Measurements from ENCODE around the gene TTC7B.
A peak's percentile ranks its signal among the peaks of the same experiment; 100 is the strongest.

TTC7B gene

GRCh38 chr14:90760591-90761316 is 55.5 kb downstream of the TTC7B start:
- no peak overlapping the region for H3K4me3 ChIP-seq (ENCODE audit: control insufficient read depth, low read depth, low read length)
- TF ChIP-seq, protein P1, sequence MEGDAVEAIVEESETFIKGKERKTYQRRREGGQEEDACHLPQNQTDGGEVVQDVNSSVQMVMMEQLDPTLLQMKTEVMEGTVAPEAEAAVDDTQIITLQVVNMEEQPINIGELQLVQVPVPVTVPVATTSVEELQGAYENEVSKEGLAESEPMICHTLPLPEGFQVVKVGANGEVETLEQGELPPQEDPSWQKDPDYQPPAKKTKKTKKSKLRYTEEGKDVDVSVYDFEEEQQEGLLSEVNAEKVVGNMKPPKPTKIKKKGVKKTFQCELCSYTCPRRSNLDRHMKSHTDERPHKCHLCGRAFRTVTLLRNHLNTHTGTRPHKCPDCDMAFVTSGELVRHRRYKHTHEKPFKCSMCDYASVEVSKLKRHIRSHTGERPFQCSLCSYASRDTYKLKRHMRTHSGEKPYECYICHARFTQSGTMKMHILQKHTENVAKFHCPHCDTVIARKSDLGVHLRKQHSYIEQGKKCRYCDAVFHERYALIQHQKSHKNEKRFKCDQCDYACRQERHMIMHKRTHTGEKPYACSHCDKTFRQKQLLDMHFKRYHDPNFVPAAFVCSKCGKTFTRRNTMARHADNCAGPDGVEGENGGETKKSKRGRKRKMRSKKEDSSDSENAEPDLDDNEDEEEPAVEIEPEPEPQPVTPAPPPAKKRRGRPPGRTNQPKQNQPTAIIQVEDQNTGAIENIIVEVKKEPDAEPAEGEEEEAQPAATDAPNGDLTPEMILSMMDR (conservative IDR thresholded peaks at IDR 0.05; ENCODE audit: control insufficient read depth, insufficient read depth, low read depth, low read length) = peak; percentile 67
- DNase-seq (ENCODE audit: low read depth) = peak; percentile 56

DNA sequence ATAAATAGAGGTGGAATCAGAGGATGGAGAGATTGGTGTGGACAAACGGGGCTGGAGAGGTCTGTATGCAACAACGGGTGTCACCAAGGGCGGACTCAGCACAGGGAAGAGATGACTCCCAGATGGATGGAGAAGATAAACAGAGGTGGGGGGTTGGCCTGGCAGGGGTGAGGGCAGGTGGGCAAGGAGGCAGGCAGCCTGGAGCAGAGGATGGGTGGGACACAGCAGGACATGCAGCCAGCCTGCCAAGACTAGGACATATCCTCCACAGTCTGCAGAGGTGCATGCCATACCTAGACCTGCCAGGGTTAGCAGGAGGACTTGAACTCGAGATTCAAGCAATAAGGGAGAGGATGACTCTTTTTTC is 56.2 kb downstream of the TTC7B start:
- no peak overlapping the region for H3K4me3 ChIP-seq (ENCODE audit: control insufficient read depth, low read depth, low read length)
- TF ChIP-seq, protein P1 (conservative IDR thresholded peaks at IDR 0.05; ENCODE audit: control insufficient read depth, insufficient read depth, low read depth, low read length) = no peak
- no peak for DNase-seq (ENCODE audit: low read depth)

- DNase-seq (ENCODE audit: low read depth) = peak; percentile 24
- no peak overlapping the region for H3K4me3 ChIP-seq (ENCODE audit: control insufficient read depth, low read depth, low read length)
Measured at GRCh38 chr14:90759370-90760077, 56.7 kb downstream of the TTC7B start.

DNA sequence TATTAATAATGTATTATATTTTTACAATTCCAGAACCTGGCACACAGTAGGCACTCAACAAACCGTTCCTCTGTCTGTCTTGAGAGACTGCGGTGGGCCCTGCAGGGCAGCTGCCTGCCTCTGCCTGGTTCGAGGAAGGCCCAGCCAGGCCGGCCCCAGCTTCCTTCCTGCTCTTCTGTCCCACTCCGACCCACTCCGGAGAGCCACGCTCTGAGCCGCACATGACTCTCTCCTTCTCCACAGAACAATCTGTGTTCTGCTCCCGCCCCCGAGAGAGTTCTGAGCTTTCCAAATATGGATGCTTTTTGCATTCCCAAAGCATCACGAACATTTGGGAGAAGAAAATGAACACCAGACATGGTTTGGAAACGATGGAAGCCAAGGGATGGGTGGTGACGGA is 57.3 kb downstream of the TTC7B start:
- TF ChIP-seq, protein P1 (conservative IDR thresholded peaks at IDR 0.05; ENCODE audit: control insufficient read depth, insufficient read depth, low read depth, low read length) = no peak

More at GRCh38 chr14:90759370-90760077, 56.7 kb downstream of the TTC7B start:
- TF ChIP-seq, protein P1 (conservative IDR thresholded peaks at IDR 0.05; ENCODE audit: control insufficient read depth, insufficient read depth, low read depth, low read length) = no peak

DNA sequence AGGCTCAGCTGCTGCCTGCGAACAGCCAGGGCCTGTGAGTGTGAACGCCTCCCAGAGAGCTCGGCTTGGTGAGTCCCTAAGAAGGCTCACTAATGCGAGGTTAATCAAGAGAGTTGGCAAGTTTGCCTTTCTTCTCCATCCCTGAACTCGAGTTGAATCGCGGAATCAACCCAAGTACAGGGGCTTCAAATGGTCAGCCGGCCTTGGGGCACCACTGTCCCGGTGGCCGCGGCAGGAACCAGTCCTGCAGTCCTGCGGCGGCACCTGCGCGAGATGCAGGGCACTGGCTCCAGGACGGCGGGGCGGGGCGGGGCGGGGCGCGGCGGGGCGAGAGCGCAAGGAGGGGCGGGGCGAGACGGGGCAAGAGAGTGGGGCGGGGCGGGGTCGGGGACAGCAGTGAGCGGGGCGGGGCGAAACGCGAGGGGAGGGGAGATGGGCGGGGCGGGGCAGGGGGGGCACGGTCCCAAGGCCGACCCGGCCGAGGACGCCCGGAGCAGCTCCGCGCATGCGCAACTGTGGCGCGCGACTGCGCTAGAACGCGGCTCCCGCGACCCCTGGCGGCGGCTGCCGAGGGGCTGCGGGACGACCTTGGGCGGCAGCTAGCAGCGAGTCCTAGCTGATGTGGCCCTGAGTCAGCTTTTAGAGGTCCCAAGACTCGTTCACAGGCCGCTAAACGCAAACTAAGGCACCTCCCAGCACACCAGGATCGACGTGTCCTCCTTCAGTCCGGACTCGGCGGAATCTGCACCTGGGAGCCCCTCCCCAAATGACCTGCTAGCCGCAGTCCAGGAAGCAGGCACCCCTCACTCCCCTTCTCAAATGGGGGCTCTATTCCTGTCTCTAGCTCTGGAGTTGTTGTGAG is 58.0 kb downstream of the TTC7B start:
- TF ChIP-seq, protein P1 (conservative IDR thresholded peaks at IDR 0.05; ENCODE audit: control insufficient read depth, insufficient read depth, low read depth, low read length) = peak; percentile 57
- peak; percentile 91 for DNase-seq (ENCODE audit: low read depth)
- H3K4me3 ChIP-seq (ENCODE audit: control insufficient read depth, low read depth, low read length) = peak overlapping the region; percentile 62

More for the DNA sequence above, 57.3 kb downstream of the TTC7B start:
- peak overlapping the region; percentile 62 for H3K4me3 ChIP-seq (ENCODE audit: control insufficient read depth, low read depth, low read length)
- peak; percentile 67 for DNase-seq (ENCODE audit: low read depth)

DNA sequence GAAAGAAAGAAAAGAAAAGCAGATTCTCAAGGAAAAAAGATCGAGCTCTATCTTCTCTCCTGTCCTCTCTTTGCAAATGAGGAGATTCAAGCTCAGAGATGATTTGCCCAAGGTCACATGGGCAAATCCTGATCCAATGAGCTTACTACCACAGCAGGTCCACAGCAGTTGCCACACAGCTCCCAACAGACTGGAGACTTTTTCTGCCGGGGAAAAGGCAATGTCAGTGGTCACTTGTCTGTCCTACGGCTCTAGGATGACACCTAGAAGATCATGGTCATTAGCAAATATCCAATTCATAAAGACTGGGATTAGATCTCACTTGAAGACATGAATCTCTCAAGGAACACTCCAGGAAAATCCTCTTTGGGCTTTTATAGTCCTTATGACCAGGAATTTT is 58.8 kb downstream of the TTC7B start:
- H3K4me3 ChIP-seq (ENCODE audit: control insufficient read depth, low read depth, low read length) = no peak overlapping the region
- no peak for DNase-seq (ENCODE audit: low read depth)
- TF ChIP-seq, protein P1 (conservative IDR thresholded peaks at IDR 0.05; ENCODE audit: control insufficient read depth, insufficient read depth, low read depth, low read length) = no peak
